ENCODE data around the gene BRD9. TPM values are rescaled to one million over a fixed set of nuclear protein-coding genes. Genes with fewer than 3 reads are reported as not detected.

The BRD9 gene
- total RNA-seq, 1 experiment from 2014 or later: 48.9 TPM

GRCh38 chr5:863244-863805 lies 29.3 kb downstream of the BRD9 start:
- H3K9me3 Mint-ChIP-seq (ENCODE audit: unreplicated experiment): no peaks in the 10 kb centered on the region
- H3K4me3 Mint-ChIP-seq (ENCODE audit: unreplicated experiment): no peak overlapping the region
- BruUV-seq (replicated peaks): no TSS peak
- TF ChIP-seq CTCF (IDR thresholded peaks at IDR 0.05; ENCODE audit: unreplicated experiment): no peak
- intact Hi-C loops (cut with micrococcal nuclease): no loop called here
- no peak overlapping the region for H3K27ac Mint-ChIP-seq (ENCODE audit: low read depth, unreplicated experiment)
- no peaks in the 10 kb centered on the region for H3K27me3 Mint-ChIP-seq (ENCODE audit: insufficient read depth, unreplicated experiment)
- no peaks in the 10 kb centered on the region for H3K4me1 Mint-ChIP-seq (ENCODE audit: insufficient read depth, unreplicated experiment)
- no peak for DNase-seq (ENCODE audit: unreplicated experiment)
- ChIA-PET POLR2A (no interaction called here), CTCF (no interaction called here)
- H3K36me3 Mint-ChIP-seq (ENCODE audit: insufficient read depth, unreplicated experiment): peaks cover 45% of the 10 kb centered on the region

- DNase-seq (ENCODE audit: unreplicated experiment): no peak
- TF ChIP-seq CTCF (IDR thresholded peaks at IDR 0.05; ENCODE audit: unreplicated experiment): no peak
- Mint-ChIP-seq H3K9me3 (ENCODE audit: unreplicated experiment) (no peaks in the 10 kb centered on the region), H3K36me3 (ENCODE audit: insufficient read depth, unreplicated experiment) (peaks cover 38% of the 10 kb centered on the region), H3K27ac (ENCODE audit: low read depth, unreplicated experiment) (no peak overlapping the region), H3K4me1 (ENCODE audit: insufficient read depth, unreplicated experiment) (no peaks in the 10 kb centered on the region), H3K4me3 (ENCODE audit: unreplicated experiment) (no peak overlapping the region), H3K27me3 (ENCODE audit: insufficient read depth, unreplicated experiment) (no peaks in the 10 kb centered on the region)
- intact Hi-C loops (cut with micrococcal nuclease): no loop called here
- ChIA-PET CTCF (no interaction called here), POLR2A (interaction anchor here (0.9 kb wide), 1 partner anchor 23 kb away, joined by 5 read pairs; no protein-coding TSS in a partner anchor)
- no TSS peak for BruUV-seq (replicated peaks)
These were observed 30.0 kb downstream of the BRD9 start for GRCh38 chr5:862367-863243.

GRCh38 chr5:861442-862366 lies 30.9 kb downstream of the BRD9 start:
- intact Hi-C loops (cut with micrococcal nuclease): no loop called here
- no peaks in the 10 kb centered on the region for H3K9me3 Mint-ChIP-seq (ENCODE audit: unreplicated experiment)

More at GRCh38 chr5:861442-862366, 30.9 kb downstream of the BRD9 start:
- Mint-ChIP-seq H3K36me3 (ENCODE audit: insufficient read depth, unreplicated experiment) (peaks cover 35% of the 10 kb centered on the region), H3K27ac (ENCODE audit: low read depth, unreplicated experiment) (no peak overlapping the region), H3K4me3 (ENCODE audit: unreplicated experiment) (no peak overlapping the region), H3K27me3 (ENCODE audit: insufficient read depth, unreplicated experiment) (no peaks in the 10 kb centered on the region), H3K4me1 (ENCODE audit: insufficient read depth, unreplicated experiment) (no peaks in the 10 kb centered on the region)
- DNase-seq (ENCODE audit: unreplicated experiment): peak; percentile 47
- ChIA-PET CTCF (interaction anchor here (0.6 to 0.7 kb wide), 2 partner anchors 11 to 51 kb away, joined by 3 to 4 read pairs; no protein-coding TSS in a partner anchor), POLR2A (interaction anchor here (0.9 kb wide), 1 partner anchor 22 kb away, joined by 5 read pairs; no protein-coding TSS in a partner anchor)
- no TSS peak for BruUV-seq (replicated peaks)
- no peak for TF ChIP-seq CTCF (IDR thresholded peaks at IDR 0.05; ENCODE audit: unreplicated experiment)
